B cell (primary cell): ENCODE results near the gene CST5. TPM values are rescaled to one million over a fixed set of nuclear protein-coding genes. Genes with fewer than 3 reads are reported as not detected.
"Not testable (repeated sequence)": the region's sequence is repeated elsewhere in the genome, so short reads cannot be mapped to it uniquely, and the experiment has no call there.

Experiments used
- ATAC-seq: fragments of 200-7000 bp; cut with Tn5 transposase; one replicate; pipeline ENCODE4 v1.10.0; 2021; ENCODE audit warnings: low read depth, mild to moderate bottlenecking, moderate number of reproducible peaks, moderate library complexity
- CTCF ChIA-PET: fragments of 350-600 bp; sonication (Branson Sonifier 250); formaldehyde crosslinking; loops from one replicate; lab custom pipeline; 2021; ENCODE audit warnings: antibody characterized with exemption, inconsistent platforms; lab: Charles Lee
- POLR2A ChIA-PET: fragments of 350-600 bp; sonication (Branson Sonifier 250); formaldehyde crosslinking; loops from one replicate; lab custom pipeline; 2021; ENCODE audit warnings: antibody characterized with exemption; lab: Charles Lee
- DNase-seq: peaks from one replicate; pipeline ENCODE4 v3.0.0; 2013
- H2AFZ ChIP-seq: 2 replicates; pipeline ENCODE4 v1.6.1; 2012; ENCODE audit warnings: mild to moderate bottlenecking, low read depth, low read length; ENCODE audit not compliant: insufficient read depth, poor library complexity, severe bottlenecking
- H3K27ac ChIP-seq, 2 donors: 1 replicate in 1 of 2; 2 replicates in 1 of 2; pipeline ENCODE4 v1.5.1; 2012 to 2013; ENCODE audit warnings: low read length in 2 of 2, mild to moderate bottlenecking in 2 of 2, moderate library complexity in 1 of 2
- H3K27me3 ChIP-seq, 4 experiments: fragments of 200-600 bp in 1 of 4; sonication (generic) in 1 of 4; replicated peaks in 1 of 4; 1 replicate in 2 of 4; 2 replicates in 2 of 4; pipeline versions ENCODE4 v1.6.1 to v1.7.0; 2013 to 2016; ENCODE audit warnings: low read length in 3 of 4, mild to moderate bottlenecking in 2 of 4, mixed read lengths in 1 of 4, moderate library complexity in 1 of 4; ENCODE audit not compliant: insufficient read depth in 4 of 4, control insufficient read depth in 3 of 4; ENCODE audit errors: control extremely low read depth in 1 of 4
- H3K36me3 ChIP-seq, 2 experiments: replicated peaks in 1 of 2; 1 replicate in 1 of 2; 2 replicates in 1 of 2; pipeline versions ENCODE4 v1.6.1 to v1.7.1; 2013; ENCODE audit warnings: low read length in 1 of 2; ENCODE audit not compliant: insufficient read depth in 2 of 2, control insufficient read depth in 1 of 2; ENCODE audit errors: control extremely low read depth in 1 of 2, extremely low read depth in 1 of 2
- H3K4me1 ChIP-seq, 2 donors: fragments of 200-600 bp in 1 of 2; sonication (generic) in 1 of 2; 1 replicate in 1 of 2; 2 replicates in 1 of 2; pipeline versions ENCODE4 v1.5.1 to v1.6.1; 2013 to 2017; ENCODE audit warnings: low read length in 2 of 2; ENCODE audit not compliant: control insufficient read depth in 2 of 2, insufficient read depth in 2 of 2
- H3K4me2 ChIP-seq: replicated peaks from 2 replicates; pipeline ENCODE3; 2012; ENCODE audit warnings: mild to moderate bottlenecking, low read depth, low read length; ENCODE audit not compliant: poor library complexity, severe bottlenecking
- H3K4me3 ChIP-seq, 5 experiments: fragments of 200-600 bp in 1 of 5; sonication (generic) in 1 of 5; 1 replicate in 3 of 5; 2 replicates in 2 of 5; pipeline versions ENCODE4 v1.5.1 to v1.7.0; 2011 to 2016; ENCODE audit warnings: low read length in 4 of 5, mild to moderate bottlenecking in 4 of 5, low read depth in 2 of 5, control low read depth in 1 of 5, moderate library complexity in 1 of 5; ENCODE audit not compliant: insufficient read depth in 1 of 5; ENCODE audit errors: control extremely low read depth in 1 of 5, extremely low read depth in 1 of 5
- H3K79me2 ChIP-seq: fragments of 200-600 bp; sonication (generic); one replicate; pipeline ENCODE4 v1.6.0; 2016; ENCODE audit warnings: low read length; ENCODE audit not compliant: control insufficient read depth, insufficient read depth
- H3K9ac ChIP-seq: fragments of 200-600 bp; sonication (generic); 2 replicates; pipeline ENCODE4 v1.6.1; 2017; ENCODE audit warnings: mild to moderate bottlenecking, low read length, moderate library complexity
- H3K9me3 ChIP-seq, 3 donors: one replicate each; pipeline versions ENCODE4 v1.6.1 to v1.7.1; 2013; ENCODE audit warnings: low read length in 2 of 3; ENCODE audit not compliant: control insufficient read depth in 2 of 3, insufficient read depth in 1 of 3; ENCODE audit errors: control extremely low read depth in 1 of 3
- H4K20me1 ChIP-seq: 2 replicates; pipeline ENCODE4 v1.6.0; 2012; ENCODE audit warnings: mild to moderate bottlenecking, low read length; ENCODE audit not compliant: insufficient read depth, control insufficient read depth, poor library complexity, severe bottlenecking
- H3K27ac Mint-ChIP-seq: one replicate; pipeline ENCODE4 v1.8.0; 2021; ENCODE audit warnings: mixed read lengths
- H3K27me3 Mint-ChIP-seq: one replicate; pipeline ENCODE4 v1.8.0; 2021; ENCODE audit warnings: mixed read lengths
- H3K4me1 Mint-ChIP-seq: one replicate; pipeline ENCODE4 v1.8.0; 2021; ENCODE audit warnings: mixed read lengths
- H3K4me3 Mint-ChIP-seq: one replicate; pipeline ENCODE4 v1.8.0; 2021; ENCODE audit warnings: mixed read lengths
- H3K9me3 Mint-ChIP-seq: one replicate; pipeline ENCODE4 v1.8.0; 2022; ENCODE audit warnings: mixed read lengths; ENCODE audit not compliant: insufficient read depth
- EZH2 ChIP-seq: IDR thresholded peaks from 2 replicates; pipeline ENCODE4 v1.6.1; 2012; ENCODE audit warnings: borderline replicate concordance, low read depth, mild to moderate bottlenecking, moderate library complexity, low read length; ENCODE audit not compliant: insufficient read depth, poor library complexity, severe bottlenecking
- WGBS: methylation state at CpG from one replicate; pipeline ENCODE4 v1.1.5; 2013; ENCODE audit warnings: missing lambda C conversion rate; ENCODE audit not compliant: insufficient coverage; 5-methylcytosine and 5-hydroxymethylcytosine counted together
- intact Hi-C: fragments of 100-400 bp; cut with micrococcal nuclease; formaldehyde crosslinking; loops from one replicate; pipeline ENCODE4 v1.10.0; 2022
- polyA plus RNA-seq: library from polyadenylated mRNA; depleted of rRNA; stranded (reverse); fragments of >200 nt; gene quantifications from 2 replicates; pipeline ENCODE4 v1.2.3, GENCODE V29; 2012
- total RNA-seq, 2 donors: library from RNA; stranded (reverse); fragments of 120-200 nt in 1 of 2; gene quantifications; 1 replicate in 1 of 2; 2 replicates in 1 of 2; pipeline versions ENCODE4 v1.2.3 to v1.2.4, GENCODE V29; 2013 to 2022
- TF ChIP-seq, protein P1 (sequence below): fragments of 200-600 bp; IDR thresholded peaks from one replicate; pipeline ENCODE4 v1.8.0; 2022; ENCODE audit warnings: antibody characterized with exemption, mild to moderate bottlenecking

Gene CST5
- total and polyA plus RNA-seq, 2 donors (not counting 1 experiment from before 2014, with no cell fraction given): not detected

DNA sequence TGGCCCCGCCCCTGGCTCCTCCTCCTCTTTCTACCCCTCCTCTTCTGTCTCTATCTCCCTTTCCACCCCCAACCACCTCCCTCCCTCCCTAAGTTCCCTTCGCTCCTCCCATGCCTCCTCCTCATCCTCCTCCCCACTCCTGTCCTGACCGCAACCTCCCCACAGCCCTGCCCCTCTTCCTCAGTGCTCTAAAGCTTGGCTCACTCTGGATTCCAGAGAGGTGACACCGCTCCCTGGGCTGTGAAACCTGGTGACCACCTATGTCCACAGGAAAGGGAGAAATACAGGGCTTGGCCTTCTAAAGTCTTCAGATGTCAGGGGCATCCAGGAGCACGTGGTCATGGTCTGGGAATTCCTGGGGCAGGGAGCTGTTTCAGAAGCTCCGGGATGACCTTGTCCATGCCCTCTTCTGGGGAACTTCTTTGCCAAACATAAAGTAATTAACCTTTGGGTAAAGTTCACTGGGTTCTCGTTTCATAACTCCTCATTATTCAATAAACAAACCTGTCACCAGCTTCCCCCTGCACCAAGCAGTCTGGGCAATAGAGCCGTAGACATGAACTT is 345 bp upstream of the CST5 start:
- no peak overlapping the region for H3K27ac Mint-ChIP-seq
- Histone ChIP-seq H3K9me3 (no peaks in the 10 kb centered on the region), H3K27ac (no peak overlapping the region), H4K20me1 (no peaks in the 10 kb centered on the region), H3K4me2 (no peak overlapping the region), H3K27me3 (no peaks in the 10 kb centered on the region), H3K36me3 (no peaks in the 10 kb centered on the region), H3K4me1 (no peaks in the 10 kb centered on the region), H3K4me3 (no peak overlapping the region), H2AFZ (no peak overlapping the region), H3K79me2 (no peaks in the 10 kb centered on the region), H3K9ac (no peak overlapping the region)
- intact Hi-C loops: no loop called here
- no peaks in the 10 kb centered on the region for H3K4me1 Mint-ChIP-seq
- ChIA-PET POLR2A (no interaction called here), CTCF (no interaction called here)
- TF ChIP-seq, protein P1, sequence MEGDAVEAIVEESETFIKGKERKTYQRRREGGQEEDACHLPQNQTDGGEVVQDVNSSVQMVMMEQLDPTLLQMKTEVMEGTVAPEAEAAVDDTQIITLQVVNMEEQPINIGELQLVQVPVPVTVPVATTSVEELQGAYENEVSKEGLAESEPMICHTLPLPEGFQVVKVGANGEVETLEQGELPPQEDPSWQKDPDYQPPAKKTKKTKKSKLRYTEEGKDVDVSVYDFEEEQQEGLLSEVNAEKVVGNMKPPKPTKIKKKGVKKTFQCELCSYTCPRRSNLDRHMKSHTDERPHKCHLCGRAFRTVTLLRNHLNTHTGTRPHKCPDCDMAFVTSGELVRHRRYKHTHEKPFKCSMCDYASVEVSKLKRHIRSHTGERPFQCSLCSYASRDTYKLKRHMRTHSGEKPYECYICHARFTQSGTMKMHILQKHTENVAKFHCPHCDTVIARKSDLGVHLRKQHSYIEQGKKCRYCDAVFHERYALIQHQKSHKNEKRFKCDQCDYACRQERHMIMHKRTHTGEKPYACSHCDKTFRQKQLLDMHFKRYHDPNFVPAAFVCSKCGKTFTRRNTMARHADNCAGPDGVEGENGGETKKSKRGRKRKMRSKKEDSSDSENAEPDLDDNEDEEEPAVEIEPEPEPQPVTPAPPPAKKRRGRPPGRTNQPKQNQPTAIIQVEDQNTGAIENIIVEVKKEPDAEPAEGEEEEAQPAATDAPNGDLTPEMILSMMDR: no peak
- TF ChIP-seq EZH2: no peak
- peaks cover 3% of the 10 kb centered on the region for H3K27me3 Mint-ChIP-seq
- DNase-seq (no peak), ATAC-seq (no peak)
- H3K4me3 Mint-ChIP-seq: no peak overlapping the region
- H3K9me3 Mint-ChIP-seq: no peaks in the 10 kb centered on the region
- 61% methylated on average over 6 of the region's 8 CpGs for WGBS

- CTCF ChIA-PET: no interaction called here
- POLR2A ChIA-PET: no interaction called here
- Histone ChIP-seq H2AFZ (no peak overlapping the region), H3K4me3 (no peak overlapping the region), H3K9me3 (no peaks in the 10 kb centered on the region), H3K27me3 (no peaks in the 10 kb centered on the region), H4K20me1 (no peaks in the 10 kb centered on the region), H3K4me2 (no peak overlapping the region), H3K4me1 (no peaks in the 10 kb centered on the region), H3K9ac (no peak overlapping the region), H3K27ac (no peak overlapping the region), H3K36me3 (no peaks in the 10 kb centered on the region), H3K79me2 (no peaks in the 10 kb centered on the region)
- Mint-ChIP-seq H3K27ac (no peak overlapping the region), H3K9me3 (no peaks in the 10 kb centered on the region), H3K4me3 (no peak overlapping the region), H3K4me1 (no peaks in the 10 kb centered on the region), H3K27me3 (peaks cover 3% of the 10 kb centered on the region)
- 79% methylated on average over 7 of the region's 7 CpGs for whole genome bisulfite sequencing
- TF ChIP-seq, protein P1: no peak
- no peak for TF ChIP-seq EZH2
- intact Hi-C loops: no loop called here
- ATAC-seq (no peak), DNase-seq (no peak)
These were observed 761 bp downstream of the CST5 start for GRCh38 chr20:23878787-23879186.

GRCh38 chr20:23878016-23878542 is 1.5 kb downstream of the CST5 start:
- 100% methylated on average over 1 of the region's 2 CpGs for WGBS
- H3K27ac Mint-ChIP-seq, H3K9me3 Mint-ChIP-seq, H3K27me3 Mint-ChIP-seq, H3K27me3 ChIP-seq, ATAC-seq, H3K4me3 ChIP-seq, H4K20me1 ChIP-seq, H3K4me1 Mint-ChIP-seq, POLR2A ChIA-PET, intact Hi-C loops, H3K4me1 ChIP-seq, H3K36me3 ChIP-seq, H3K9me3 ChIP-seq, H3K4me2 ChIP-seq, H2AFZ ChIP-seq, H3K9ac ChIP-seq, H3K4me3 Mint-ChIP-seq, H3K79me2 ChIP-seq, H3K27ac ChIP-seq, DNase-seq, CTCF ChIA-PET: not testable (repeated sequence)
